ENCODE measurements around the gene CLN3. TPM values are rescaled to one million over a fixed set of nuclear protein-coding genes. Genes with fewer than 3 reads are reported as not detected.
"Not testable (repeated sequence)": the region's sequence is repeated elsewhere in the genome, so short reads cannot be mapped to it uniquely, and the experiment has no call there.

CLN3 gene
- total RNA-seq, 1 donor from 2014 or later: 14.6 TPM

DNA sequence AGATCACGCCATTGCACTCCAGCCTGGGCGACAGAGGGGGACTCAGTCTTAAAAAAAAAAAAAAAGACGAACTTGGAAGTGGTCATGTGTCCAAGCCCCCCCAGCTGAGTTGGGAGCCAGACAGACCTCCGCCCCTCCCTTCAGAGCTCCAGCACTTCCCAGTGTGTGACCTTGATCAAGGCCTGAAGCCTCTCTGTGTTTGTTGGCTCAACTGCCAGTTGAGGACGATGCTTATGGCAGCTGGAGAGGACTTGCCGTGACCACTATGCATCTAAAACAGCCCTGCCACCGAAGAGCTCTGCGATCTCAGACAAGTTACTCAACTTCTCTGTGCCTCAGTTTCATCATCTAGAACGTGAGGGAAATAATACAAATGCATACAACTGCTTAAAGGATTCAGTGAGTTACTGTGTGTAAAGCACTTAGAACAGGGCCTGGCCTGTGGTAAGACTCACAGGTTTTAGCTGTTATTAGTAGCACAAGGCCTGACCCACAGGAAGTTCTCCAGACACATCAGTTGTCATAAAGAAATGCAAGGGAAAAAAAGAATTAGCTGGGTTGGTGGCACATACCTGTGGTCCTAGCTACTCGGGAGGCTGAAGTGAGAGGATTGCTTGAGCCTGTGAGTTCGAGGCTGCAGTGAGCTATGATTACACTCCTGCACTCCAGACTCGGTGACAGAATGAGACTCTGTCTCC is 21.8 kb upstream of the CLN3 start:
- DNase-seq: no peak

- DNase-seq: no peak
These were observed 20.2 kb upstream of the CLN3 start for GRCh38 chr16:28511801-28512789.

DNA sequence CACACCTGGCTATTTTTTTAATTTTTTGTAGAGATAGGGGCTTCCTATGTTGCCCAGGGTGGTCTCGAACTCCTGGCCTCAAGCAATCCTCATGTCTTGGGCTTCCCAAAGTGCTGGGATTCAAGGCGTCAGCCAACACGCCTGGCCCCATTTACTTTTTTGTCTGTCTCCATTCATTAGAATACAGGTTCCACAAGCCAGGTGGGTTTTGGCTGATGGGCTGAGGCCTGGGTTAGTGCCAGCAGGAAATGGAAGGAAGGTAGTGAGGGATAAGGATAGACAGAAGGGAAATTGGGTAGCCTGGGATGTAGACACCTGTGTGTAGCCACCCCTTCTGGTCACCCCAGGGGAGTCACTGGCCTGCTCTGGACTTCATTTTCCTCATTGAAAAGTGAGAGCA is 19.2 kb upstream of the CLN3 start:
- DNase-seq: no peak

DNA sequence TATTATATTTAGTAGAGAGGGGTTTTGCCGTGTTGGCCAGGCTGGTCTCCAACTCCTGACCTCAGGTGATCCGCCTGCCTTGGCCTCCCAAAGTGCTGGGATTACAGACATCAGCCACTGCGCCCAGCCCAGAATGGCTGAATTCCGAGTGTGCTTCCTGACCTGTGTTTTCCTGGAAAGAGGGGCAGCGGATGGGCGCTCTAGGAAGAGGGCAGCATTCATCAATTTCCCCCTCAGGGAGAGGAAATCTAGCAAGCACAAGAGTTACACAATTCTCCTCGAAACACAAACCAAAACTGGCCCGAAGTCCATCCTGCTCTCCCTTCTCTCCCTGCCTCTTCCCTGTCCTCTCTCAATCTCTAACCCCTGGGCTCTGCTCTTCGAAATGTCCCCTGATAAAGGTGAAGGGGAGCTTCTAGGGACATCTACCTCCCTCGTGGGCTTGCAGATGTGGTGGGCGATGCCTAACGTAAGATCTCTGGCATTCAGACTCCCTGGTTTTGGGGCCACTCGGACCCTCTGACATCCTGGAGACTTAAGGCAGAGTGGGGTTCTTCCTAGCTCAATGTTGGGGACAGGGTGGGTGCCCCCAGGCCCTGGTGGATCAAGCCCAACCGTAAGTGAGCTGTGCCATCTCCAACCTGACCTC is 13.7 kb upstream of the CLN3 start:
- no peak for DNase-seq

GRCh38 chr16:28504707-28505404 is 13.0 kb upstream of the CLN3 start:
- no peak for DNase-seq

- DNase-seq: no peak
These were observed 11.8 kb upstream of the CLN3 start for GRCh38 chr16:28503470-28504259.

- DNase-seq: no peak
These were observed 10.4 kb upstream of the CLN3 start for GRCh38 chr16:28502290-28502689.

DNA sequence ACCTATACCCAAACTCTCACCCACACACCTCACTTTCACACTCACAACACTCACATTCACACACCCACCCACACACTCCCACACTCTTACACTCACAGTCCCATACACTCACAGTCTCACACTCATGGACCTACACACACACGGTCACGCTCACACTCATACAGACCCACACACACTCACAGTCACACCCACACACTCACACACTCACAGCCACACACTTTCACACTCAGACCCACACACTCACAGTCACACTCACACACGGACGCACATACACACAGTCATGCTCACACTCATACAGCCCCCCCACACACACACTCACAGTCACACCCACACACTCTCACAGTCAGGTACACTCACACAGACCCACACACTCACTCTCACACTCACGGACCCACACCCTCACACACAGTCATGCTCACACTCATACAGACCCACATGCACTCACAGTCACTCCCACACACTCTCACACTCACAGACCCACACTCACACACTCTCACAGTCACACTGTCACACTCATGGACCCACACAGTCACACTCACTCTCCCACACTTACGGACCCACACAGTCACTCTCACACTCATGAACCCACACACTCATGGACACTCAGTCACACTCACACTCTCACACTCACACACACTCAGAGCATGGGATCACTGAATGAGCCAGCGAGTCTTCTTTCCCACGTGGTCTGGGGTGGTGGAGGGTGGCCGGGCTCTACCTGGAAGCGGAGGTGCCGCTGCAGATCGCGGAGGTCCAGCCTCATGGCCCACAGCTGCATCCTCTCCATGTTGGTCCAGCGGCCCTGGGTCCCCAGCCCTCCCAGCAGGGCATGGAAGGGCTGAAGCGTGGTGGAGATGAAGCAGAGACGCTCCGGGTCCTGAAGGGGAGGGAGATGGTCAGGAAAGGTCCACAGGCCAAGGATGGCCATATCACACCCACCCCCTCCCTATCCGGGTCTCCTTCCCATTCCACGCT is 9.7 kb upstream of the CLN3 start:
- no peak for DNase-seq

GRCh38 chr16:28500476-28501180 is 8.8 kb upstream of the CLN3 start:
- DNase-seq: not testable (repeated sequence)

- DNase-seq: no peak
These were observed 8.0 kb upstream of the CLN3 start for GRCh38 chr16:28499854-28500253.

DNA sequence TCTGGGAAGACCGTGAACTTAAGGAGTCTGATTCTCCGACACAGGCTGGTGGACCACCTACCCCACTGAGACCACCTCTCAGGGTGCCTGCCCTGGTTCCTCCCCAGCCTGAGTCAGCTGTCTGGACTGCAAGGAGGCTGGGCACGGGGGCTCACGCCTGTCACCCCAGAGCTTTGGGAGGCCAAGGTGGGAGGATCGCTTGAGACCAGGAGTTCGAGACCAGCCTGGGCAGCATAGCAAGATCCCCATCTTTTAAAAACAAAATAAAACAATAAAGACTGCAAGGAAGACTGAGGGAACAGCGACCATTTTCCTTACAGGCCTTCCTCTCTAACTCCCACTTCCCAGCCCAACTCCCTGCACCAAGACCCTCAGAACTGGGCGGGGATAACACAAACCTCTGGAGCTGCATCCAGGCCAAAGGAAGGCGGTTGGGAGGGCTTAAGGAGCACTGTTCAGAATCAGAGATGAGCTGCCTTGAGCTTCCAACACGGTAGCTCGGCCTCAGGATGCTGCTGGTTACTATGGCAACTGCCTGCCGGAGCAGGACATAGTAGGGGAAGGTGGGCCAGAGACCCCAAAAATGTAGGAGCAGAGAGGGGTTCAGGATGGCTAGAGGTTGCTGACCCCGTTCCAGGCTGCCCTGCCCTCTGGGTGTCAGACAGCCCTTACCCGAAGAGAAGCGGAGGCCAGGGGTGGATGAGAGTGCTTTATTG is 7.0 kb upstream of the CLN3 start:
- DNase-seq: no peak

- DNase-seq: no peak
These were observed 6.2 kb upstream of the CLN3 start for GRCh38 chr16:28497861-28498599.

GRCh38 chr16:28497386-28497785 is 5.5 kb upstream of the CLN3 start:
- DNase-seq: no peak

DNA sequence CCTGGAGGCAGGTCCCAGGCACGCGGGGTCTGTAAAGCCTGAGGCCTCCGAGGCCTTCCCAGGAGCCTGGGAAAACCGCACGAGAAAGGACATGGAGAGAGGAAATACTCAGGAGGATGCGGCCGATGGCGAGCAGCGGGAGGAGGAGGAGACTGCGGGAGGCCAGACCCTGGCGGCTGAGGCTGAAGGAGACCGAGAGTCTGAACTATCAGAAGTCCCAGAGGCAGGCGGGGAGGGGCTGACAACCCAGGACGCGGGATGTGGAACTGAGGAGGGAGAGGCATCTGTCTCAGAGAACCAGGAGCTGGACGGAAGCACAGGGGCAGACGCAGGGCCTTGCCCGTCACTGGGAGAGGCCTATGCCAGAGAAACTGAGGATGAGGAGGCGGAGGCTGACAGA is 5.0 kb upstream of the CLN3 start:
- no peak for DNase-seq

DNA sequence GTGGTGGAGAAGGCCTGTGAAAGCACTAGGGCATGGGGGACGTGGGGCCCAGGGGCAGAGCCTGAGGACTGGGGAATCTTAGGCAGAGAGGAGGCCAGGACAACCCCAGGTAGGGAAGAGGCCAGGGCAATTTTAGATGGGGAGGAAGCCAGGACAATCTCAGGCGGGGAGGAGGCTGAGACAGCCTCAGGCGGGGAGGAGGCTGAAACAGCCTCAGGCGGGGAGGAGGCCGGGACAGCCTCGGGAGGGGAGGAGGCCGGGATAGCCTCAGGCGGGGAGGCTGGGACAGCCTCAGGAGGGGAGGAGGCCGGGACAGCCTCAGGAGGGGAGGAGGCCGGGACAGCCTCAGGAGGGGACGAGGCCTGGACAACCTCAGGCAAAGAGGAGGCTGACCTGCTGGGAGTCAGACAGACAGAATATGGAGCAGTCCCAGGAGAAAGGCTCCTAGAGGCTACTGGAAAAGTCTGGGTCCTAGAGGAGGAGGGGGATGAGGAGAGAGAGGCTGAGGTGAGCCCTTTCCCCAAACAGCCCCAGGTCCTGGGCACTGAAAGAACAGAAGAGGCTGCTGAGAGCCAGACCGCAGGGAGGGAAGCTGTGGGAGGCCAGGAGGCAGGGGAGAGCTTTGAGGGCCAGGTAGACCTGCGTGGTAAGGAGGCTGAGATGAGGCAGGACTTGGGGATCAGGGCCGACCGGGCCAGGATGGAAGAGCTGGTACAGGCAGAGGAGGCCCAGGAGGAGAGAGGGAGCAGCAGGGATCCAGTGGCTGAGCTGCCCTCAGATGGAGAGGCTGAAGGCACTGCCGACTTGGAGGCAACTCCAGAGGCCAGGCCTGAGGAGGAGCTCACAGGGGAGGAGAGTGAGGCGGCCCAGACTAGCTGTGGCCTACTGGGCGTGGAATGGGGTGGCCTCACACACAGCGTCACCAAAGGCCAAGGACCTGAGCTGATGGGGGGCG is 4.2 kb upstream of the CLN3 start:
- no peak for DNase-seq

DNA sequence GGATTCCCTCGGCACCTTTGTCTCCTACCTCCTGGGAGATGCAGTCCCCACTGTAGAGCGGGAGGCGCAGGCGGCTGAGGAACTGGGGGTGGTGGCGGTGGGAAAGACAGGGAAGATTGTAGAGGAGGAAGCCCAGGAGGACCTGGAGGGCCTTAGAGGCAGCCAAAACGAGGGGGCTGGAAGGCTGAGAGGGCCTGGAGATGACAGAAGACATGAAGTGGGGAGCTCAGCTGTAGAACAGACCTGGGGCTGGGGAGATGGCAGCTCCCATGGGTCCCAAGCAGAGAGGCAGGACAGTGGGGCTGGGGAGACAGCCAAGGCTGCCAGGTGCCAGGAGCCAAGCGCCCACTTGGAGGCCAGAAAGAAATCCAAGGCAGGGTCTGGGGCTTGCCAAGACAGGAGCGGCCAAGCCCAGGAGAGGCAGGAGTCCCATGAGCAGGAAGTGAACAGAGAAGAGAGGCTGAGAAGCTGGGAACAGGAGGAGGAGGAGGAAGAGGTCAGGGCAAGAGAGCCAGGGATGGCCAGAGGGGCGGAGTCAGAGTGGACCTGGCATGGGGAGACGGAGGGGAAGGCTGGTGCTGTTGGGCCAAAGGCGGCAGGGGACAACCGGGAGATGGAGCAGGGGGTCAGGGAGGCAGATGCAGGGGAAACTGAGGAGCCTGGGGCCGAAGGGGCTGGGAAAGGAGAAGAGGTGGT is 3.4 kb upstream of the CLN3 start:
- DNase-seq: no peak
